Hypothalamus (tissue), 51 donors: ENCODE results near the gene CALML6.

Experiments
- DNase-seq, 51 donors: peaks; one replicate each; lab custom pipeline; 2025; lab: John Stamatoyannopoulos, UW

Gene CALML6

DNA sequence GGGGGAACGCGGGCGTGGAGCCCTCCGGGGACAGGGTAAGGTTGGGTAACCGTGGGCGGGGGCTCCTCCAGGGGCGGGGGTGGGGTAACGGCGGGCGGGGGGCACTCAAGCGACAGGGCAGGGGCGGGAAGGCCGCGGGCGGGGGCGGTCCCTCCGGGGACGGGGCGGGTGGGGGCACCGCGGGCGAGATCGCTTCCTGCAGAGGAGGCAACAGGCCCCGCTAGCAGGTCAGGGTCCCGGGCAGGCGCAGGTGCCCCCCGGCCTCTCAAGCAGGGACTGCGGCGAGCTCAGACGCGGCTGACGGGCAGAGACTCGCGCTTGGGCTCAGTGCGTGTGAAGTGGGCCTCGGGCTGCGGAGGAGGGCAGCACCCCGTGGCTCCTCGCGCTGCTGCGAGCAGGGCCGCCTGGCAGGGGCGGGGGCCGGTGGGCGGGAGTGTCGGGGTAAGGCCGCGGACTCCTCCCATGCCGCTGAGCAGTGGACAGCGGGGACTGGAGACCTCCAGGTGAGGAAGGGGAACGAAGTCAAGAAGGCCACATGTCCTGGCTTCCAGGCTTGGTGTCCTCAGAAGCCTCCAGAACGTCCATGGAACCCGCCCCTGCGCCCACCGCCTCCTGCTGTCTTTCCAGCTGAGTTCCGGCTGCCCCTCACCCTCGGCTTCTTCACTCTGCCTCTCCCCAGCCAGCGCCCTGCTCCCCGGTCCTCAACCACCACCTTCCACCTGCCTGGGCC lies 23.5 kb upstream of the CALML6 start:
- peak in 46 of 51 donors; percentile 36 to 92 (median 74) for DNase-seq

DNA sequence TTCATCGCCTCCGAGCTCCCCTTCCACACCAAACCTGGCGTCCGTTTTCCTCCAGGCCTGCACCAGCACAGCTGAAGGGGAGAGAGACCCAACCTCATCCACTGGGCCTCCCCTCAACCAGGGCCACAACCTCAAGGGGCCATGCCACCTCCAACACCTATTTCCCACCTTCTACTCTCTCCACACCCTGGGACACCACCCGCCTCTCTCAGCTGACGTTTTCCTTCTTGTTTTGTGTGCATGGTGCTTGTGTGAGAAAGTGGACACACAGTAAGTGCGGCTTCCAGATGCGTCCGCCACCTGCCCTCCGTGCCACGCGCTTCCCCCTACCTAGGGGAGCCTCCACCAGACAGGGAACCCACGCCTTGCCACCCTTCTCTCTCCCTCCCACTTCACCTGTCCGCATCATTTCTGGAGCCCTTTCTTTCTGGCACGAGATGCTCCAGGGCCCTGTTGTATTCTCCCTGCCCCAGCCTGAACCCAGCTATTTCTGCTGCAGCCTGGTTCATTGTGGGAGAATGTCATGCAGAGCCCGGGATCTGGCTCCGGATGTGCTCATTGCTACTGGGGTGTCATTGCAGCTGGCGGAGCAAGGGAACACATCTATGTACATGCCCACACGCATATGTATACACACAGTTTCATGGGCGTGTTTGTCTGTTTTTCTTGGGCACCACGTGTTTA lies 22.8 kb upstream of the CALML6 start:
- DNase-seq: peak in 2 of 51 donors; percentile 10 to 26

GRCh38 chr1:1892763-1893120 lies 22.3 kb upstream of the CALML6 start:
- no peak for DNase-seq

DNA sequence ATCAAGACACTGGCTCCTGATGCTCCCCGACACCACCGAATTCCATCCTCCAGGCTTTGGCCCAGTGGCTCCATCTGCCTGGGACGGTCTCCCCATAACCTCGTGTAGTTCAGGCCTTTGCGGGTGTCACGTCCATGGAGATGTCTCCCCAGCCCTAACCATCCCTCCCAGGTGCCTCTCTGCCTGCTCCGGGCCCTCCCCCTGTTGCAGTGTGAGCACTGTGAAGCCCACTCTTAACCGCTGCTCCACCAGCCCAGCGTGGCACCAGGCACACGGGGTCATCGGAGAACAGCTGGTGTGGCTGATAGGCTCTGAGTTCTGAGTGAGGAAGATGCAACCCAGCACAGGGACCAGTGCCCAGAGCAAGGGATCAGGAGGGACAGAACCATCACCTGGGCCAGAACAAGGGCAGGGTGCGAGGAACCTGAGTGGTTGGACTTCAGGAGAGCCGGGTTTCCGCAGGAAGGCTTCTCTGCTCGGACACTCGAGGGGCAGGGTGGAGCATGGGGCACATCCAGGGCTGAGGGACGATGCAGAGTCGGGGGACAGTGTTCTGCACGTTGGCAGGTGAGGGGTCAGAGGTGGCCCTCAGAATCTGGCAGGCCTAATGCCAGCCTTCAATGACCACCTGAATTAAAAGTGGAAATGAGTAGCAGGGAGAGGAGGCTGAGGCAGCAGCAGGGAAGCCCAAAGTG lies 21.6 kb upstream of the CALML6 start:
- no peak for DNase-seq

- no peak for DNase-seq
These were observed 21.1 kb upstream of the CALML6 start for GRCh38 chr1:1893997-1894353.

- DNase-seq: no peak
These were observed 20.6 kb upstream of the CALML6 start for GRCh38 chr1:1894354-1895059.

GRCh38 chr1:1895060-1895418 lies 20.0 kb upstream of the CALML6 start:
- no peak for DNase-seq

DNA sequence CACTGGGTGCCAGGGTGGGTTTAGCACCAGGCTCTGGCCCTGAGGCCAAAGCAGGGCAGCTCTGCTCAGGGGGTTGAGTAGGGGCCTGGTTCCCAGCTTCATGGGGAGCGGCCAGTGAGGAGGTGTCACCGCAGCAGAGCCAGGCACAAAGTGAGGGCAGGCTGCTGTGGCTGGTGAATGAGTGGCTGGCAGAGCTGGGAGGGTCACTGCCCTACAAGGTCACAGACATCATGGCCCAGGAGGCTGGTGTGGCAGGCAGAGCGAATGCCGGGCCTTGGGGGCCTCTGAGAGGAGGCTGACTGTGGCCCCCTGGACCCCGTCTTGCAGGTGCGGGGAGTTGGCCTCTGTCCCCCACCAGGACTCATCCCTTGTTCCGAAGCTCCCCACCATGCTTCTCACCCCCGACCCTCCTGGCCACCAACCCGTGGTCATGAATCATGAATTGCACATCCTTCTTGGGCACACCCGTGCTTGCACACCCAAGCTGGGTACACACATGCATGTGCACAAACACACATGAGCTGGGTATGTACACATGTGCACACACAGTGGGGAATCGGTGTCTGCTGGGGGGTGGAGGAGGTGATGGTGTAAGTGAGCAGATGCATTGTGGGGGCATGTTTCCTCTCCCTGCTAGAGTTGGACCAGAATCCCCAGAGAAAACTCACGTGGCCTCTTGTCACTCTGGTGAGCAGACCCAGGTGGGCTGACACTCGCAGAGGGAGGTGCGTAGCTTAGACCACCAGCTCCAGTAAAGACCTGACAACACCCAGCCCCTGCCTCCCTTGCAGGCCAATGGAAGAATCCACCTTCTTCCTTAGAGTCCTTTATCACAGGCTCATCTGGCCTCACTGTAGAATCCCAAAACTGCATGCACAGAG lies 19.4 kb upstream of the CALML6 start:
- DNase-seq: no peak

- DNase-seq: no peak
These were observed 16.7 kb upstream of the CALML6 start for GRCh38 chr1:1898246-1898933.

DNA sequence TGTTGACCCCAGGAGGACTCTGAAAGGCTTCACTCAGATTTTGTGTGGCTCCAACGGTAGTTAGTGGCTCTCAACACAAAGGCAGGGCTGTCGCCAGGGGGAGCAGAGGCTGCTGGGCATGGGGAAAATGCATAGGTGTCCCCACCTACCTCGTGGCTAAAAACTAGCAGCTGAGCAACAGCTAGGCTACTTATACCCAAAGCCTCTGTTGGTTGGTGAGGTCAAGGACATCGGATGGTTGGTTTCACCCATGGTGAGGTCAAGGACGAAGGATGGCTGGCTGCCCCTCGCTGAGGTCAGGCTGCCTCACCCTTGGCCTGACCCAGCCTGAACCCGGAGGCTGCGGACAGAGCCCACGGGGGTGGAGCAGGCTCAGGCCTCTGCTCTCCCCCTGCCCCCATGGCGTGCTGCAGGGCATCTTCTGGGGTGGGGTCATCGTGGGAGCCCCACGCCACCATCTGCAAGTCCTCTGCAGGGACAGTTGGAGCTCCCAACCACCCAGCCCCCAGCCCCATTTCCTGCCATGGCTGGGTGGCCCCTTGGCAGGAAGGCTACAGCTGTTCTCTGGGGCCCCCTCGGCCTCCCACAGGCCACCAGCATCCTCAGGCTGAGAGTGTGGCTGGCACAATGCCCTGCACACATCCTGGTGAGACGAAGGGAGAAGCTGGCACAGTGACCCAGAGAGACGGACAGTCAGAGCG lies 15.6 kb upstream of the CALML6 start:
- DNase-seq: no peak

DNA sequence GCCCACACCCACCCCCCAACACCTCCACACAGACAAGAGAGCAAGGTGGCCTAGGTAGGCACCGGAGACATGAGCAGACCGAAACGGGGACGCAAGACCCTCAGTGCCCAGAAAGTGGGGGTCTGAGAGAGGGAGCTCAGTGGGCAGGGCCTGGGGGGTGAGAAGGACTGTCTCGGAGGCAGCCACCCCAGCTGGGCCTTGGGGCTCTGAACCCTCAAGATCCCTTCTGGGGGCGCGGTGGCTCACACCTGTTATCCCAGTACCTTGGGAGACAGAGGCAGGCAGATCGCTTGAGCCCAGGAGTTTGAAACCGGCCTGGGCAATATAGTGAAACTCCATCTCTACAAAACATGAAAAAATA lies 15.1 kb upstream of the CALML6 start:
- no peak for DNase-seq

DNA sequence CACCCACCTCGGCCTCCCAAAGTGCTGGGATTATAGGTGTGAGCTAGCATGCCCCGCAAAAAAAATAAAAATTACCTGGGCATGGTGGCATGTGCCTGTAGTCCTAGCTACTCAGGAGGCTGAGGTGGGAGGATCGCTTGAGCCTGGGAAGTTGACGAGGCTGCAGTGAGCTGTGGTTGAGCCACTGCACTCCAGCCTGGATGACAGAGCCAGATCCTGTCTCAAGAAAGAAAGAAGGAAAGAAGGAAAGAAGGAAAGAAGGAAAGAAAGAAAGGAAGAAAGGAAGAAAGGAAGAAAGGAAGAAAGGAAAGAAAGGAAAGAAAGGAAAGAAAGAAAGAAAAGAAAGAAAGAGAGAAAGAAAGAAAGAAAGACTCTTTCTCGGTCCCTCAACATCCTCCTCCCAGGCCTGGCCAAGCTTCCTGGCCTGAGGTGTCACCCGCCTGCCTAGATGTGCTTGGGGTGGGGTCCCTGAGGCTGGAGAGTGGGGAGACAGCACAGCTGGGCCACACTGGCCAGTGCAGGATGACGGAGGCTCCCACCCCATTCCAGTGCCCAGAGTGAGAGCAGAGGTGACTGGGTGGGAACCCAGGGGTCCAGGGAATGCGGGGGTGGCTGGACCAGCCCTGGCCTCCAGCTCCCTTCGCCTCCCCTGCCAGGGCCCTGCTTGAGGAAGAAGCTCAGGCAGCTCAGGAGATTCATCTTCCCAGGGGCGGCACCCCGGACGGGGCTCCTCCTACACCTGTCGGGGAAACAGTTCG lies 14.0 kb upstream of the CALML6 start:
- no peak for DNase-seq

GRCh38 chr1:1901641-1902294 lies 13.3 kb upstream of the CALML6 start:
- DNase-seq: no peak

- no peak for DNase-seq
These were observed 11.8 kb upstream of the CALML6 start for GRCh38 chr1:1903224-1903623.

- DNase-seq: peak in 50 of 51 donors; percentile 13 to 91 (median 74)
These were observed 8.6 kb upstream of the CALML6 start for GRCh38 chr1:1906185-1907097.

DNA sequence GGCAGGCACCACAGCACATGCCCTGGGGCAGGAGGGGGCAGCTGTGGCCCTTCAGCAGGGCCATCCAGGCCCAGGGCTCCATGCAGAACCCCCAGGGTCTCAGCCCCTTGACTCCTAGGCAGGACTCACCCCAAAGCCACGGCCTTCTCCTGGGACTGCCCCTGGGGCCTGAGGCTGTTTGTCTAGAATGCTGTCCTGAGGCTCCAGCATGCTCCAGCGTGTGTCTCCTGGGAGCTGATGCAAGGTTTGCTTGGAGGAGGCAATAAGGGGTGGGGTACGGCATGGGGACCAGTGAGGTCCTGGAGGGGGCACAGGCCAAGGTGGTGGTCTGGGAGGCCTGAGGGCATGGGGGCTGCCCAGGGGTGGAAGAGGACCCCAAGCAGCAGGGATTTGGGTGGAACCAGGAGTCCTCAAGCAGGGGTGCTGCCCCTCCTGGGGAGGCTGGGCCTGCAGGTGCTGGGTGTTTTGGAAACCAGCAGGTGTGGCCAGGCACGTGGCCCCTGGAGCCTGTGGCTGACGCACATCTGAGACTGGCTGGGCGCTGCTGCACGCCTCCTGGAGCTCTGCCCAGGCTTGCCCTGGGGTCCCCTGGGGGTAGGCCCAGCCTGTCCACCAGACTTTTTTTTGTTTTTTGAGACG lies 7.8 kb upstream of the CALML6 start:
- no peak for DNase-seq

DNA sequence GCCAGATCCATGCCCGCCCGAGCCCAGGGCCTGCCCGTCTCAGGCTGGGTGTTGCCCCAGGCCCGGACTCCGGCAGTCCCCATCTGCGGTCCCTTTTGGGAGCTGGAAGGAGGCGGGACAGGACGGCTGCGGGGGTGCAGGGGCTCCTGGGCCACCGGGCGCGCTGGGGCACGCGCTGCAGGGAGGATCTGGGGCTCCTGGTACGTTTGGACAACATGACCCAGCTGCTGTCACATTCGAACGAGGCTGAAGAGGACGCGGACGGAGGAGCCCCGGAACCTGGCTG lies 6.6 kb upstream of the CALML6 start:
- DNase-seq: peak in 6 of 51 donors; percentile 37 to 63 (median 48)
